H1 (cell line): ENCODE results near the gene TNS3. TPM values are rescaled to one million over a fixed set of nuclear protein-coding genes. Genes with fewer than 3 reads are reported as not detected.

ENCODE experiments used
- CTCF ChIA-PET: fragments of 300-600 bp; sonication (Branson Sonifier 250); formaldehyde crosslinking; loops from one replicate; lab custom pipeline; 2021; ENCODE audit not compliant: partially characterized antibody; lab: Charles Lee
- POLR2A ChIA-PET: fragments of 300-600 bp; sonication (Branson Sonifier 250); formaldehyde crosslinking; loops from one replicate; lab custom pipeline; 2021; ENCODE audit warnings: inconsistent platforms; ENCODE audit not compliant: partially characterized antibody; lab: Charles Lee
- DNase-seq, 2 experiments: peaks; one replicate each; pipeline versions ENCODE4 v3.0.0 to v3.0.0-alpha.2; 2010 to 2022; ENCODE audit warnings: low spot score in 2 of 2, low read depth in 1 of 2, mixed read lengths in 1 of 2
- FAIRE-seq: peaks from 2 replicates; lab custom pipeline; 2011; peaks lifted over from hg19 to GRCh38; lab: Jason Lieb, UNC
- H2AFZ ChIP-seq: 2 replicates; pipeline ENCODE4 v1.8.1; 2012; ENCODE audit warnings: low read length, inconsistent platforms
- H2AK5ac ChIP-seq: 2 replicates; pipeline ENCODE4 v1.6.1; 2013; ENCODE audit warnings: low read depth, low read length
- H2BK120ac ChIP-seq: replicated peaks from 2 replicates; pipeline ENCODE3; 2013; ENCODE audit warnings: low read depth, low read length, inconsistent platforms
- H2BK12ac ChIP-seq: 2 replicates; pipeline ENCODE4 v1.6.1; 2013; ENCODE audit warnings: low read depth, low read length
- H2BK15ac ChIP-seq: 2 replicates; pipeline ENCODE4 v1.6.1; 2013; ENCODE audit warnings: low read length
- H2BK20ac ChIP-seq: 2 replicates; pipeline ENCODE4 v1.6.1; 2013; ENCODE audit warnings: low read length
- H2BK5ac ChIP-seq: 2 replicates; pipeline ENCODE4 v1.6.1; 2013; ENCODE audit warnings: low read depth, low read length
- H3K14ac ChIP-seq: 2 replicates; pipeline ENCODE4 v1.6.1; 2013; ENCODE audit warnings: inconsistent platforms; ENCODE audit not compliant: insufficient read length
- H3K18ac ChIP-seq: 2 replicates; pipeline ENCODE4 v1.6.1; 2013; ENCODE audit warnings: low read length; ENCODE audit errors: extremely low read depth
- H3K23ac ChIP-seq: 2 replicates; pipeline ENCODE4 v1.6.1; 2013; ENCODE audit warnings: inconsistent platforms; ENCODE audit not compliant: insufficient read length
- H3K23me2 ChIP-seq: 2 replicates; pipeline ENCODE4 v1.6.1; 2013; ENCODE audit warnings: low read depth, low read length
- H3K27ac ChIP-seq: 2 replicates; pipeline ENCODE4 v1.6.1; 2011; ENCODE audit warnings: low read depth, low read length, inconsistent platforms
- H3K27me3 ChIP-seq, 4 experiments: replicated peaks in 1 of 4; 1 replicate in 1 of 4; 2 replicates in 3 of 4; pipeline versions ENCODE4 v1.6.1 to v1.8.1; 2011 to 2013; ENCODE audit warnings: low read length in 3 of 4, mild to moderate bottlenecking in 3 of 4, inconsistent platforms in 2 of 4, mixed read lengths in 2 of 4, moderate library complexity in 1 of 4; ENCODE audit not compliant: control insufficient read depth in 3 of 4, insufficient read depth in 3 of 4; ENCODE audit errors: extremely low read depth in 1 of 4
- H3K36me3 ChIP-seq, 4 experiments: 2 replicates each; pipeline versions ENCODE4 v1.6.1 to v1.8.1; 2011 to 2013; ENCODE audit warnings: mild to moderate bottlenecking in 4 of 4, low read length in 3 of 4, moderate library complexity in 2 of 4, control low read depth in 1 of 4, inconsistent platforms in 1 of 4; ENCODE audit not compliant: insufficient read depth in 4 of 4, control insufficient read depth in 2 of 4
- H3K4ac ChIP-seq: replicated peaks from 2 replicates; pipeline ENCODE3; 2013; ENCODE audit warnings: low read length, low read depth, mixed read lengths, inconsistent platforms; ENCODE audit not compliant: insufficient read length
- H3K4me1 ChIP-seq, 4 experiments: replicated peaks in 1 of 4; 1 replicate in 1 of 4; 2 replicates in 3 of 4; pipeline versions ENCODE4 v1.6.1 to v1.8.1; 2011 to 2013; ENCODE audit warnings: low read length in 3 of 4, inconsistent platforms in 2 of 4, mixed read lengths in 1 of 4; ENCODE audit not compliant: insufficient read depth in 4 of 4, control insufficient read depth in 3 of 4
- H3K4me2 ChIP-seq, 2 experiments: 2 replicates each; pipeline versions ENCODE4 v1.6.1 to v1.8.1; 2011 to 2013; ENCODE audit warnings: low read depth in 2 of 2, low read length in 2 of 2, control low read depth in 1 of 2, inconsistent platforms in 1 of 2, mild to moderate bottlenecking in 1 of 2; ENCODE audit not compliant: insufficient read depth in 1 of 2
- H3K4me3 ChIP-seq, 4 experiments: fragments of 200-600, 300-600 bp in 1 of 4; sonication (generic), shearing (Covaris generic), sonication (Bioruptor Twin) in 1 of 4; 2 replicates each; pipeline versions ENCODE4 v1.5.1 to v1.8.1; 2011 to 2016; ENCODE audit warnings: low read length in 4 of 4, low read depth in 3 of 4, control low read depth in 2 of 4, inconsistent platforms in 2 of 4, mild to moderate bottlenecking in 2 of 4, mixed read lengths in 1 of 4, moderate library complexity in 1 of 4; ENCODE audit not compliant: insufficient read depth in 2 of 4; ENCODE audit errors: extremely low read depth in 1 of 4
- H3K56ac ChIP-seq: replicated peaks from 2 replicates; pipeline ENCODE3; 2013; ENCODE audit warnings: low read depth, mild to moderate bottlenecking, mixed read lengths, low read length, inconsistent platforms; ENCODE audit not compliant: insufficient read length
- H3K79me1 ChIP-seq: 2 replicates; pipeline ENCODE4 v1.6.1; 2013; ENCODE audit warnings: low read depth, low read length, control low read depth
- H3K79me2 ChIP-seq, 2 experiments: 2 replicates each; pipeline versions ENCODE4 v1.6.1 to v1.8.1; 2012 to 2013; ENCODE audit warnings: low read length in 2 of 2, mild to moderate bottlenecking in 2 of 2, inconsistent platforms in 1 of 2; ENCODE audit not compliant: insufficient read depth in 2 of 2, control insufficient read depth in 1 of 2
- H3K9ac ChIP-seq, 4 experiments: replicated peaks in 1 of 4; 1 replicate in 1 of 4; 2 replicates in 3 of 4; pipeline versions ENCODE4 v1.6.1 to v1.8.1; 2011 to 2013; ENCODE audit warnings: low read depth in 3 of 4, low read length in 3 of 4, control low read depth in 2 of 4, mild to moderate bottlenecking in 2 of 4, moderate library complexity in 2 of 4, inconsistent platforms in 1 of 4; ENCODE audit errors: extremely low read depth in 1 of 4
- H3K9me3 ChIP-seq, 2 experiments: 2 replicates each; pipeline versions ENCODE4 v1.6.1 to v1.8.1; 2012 to 2013; ENCODE audit warnings: mild to moderate bottlenecking in 2 of 2, moderate library complexity in 2 of 2, control low read depth in 1 of 2, inconsistent platforms in 1 of 2, low read depth in 1 of 2, low read length in 1 of 2, mixed read lengths in 1 of 2; ENCODE audit not compliant: insufficient read depth in 2 of 2
- H4K20me1 ChIP-seq, 2 experiments: replicated peaks in 1 of 2; 2 replicates each; pipeline versions ENCODE3 to v1.8.1; 2011 to 2013; ENCODE audit warnings: inconsistent platforms in 2 of 2, low read length in 2 of 2, mild to moderate bottlenecking in 1 of 2; ENCODE audit not compliant: insufficient read depth in 2 of 2, control insufficient read depth in 1 of 2
- H4K5ac ChIP-seq: 2 replicates; pipeline ENCODE4 v1.6.1; 2013; ENCODE audit warnings: low read length, low read depth, mixed read lengths, inconsistent platforms; ENCODE audit not compliant: insufficient read length
- H4K8ac ChIP-seq: 2 replicates; pipeline ENCODE4 v1.8.0; 2013; ENCODE audit warnings: mild to moderate bottlenecking, moderate library complexity, low read length, inconsistent platforms; ENCODE audit not compliant: insufficient read depth; ENCODE audit errors: extremely low read depth
- H4K91ac ChIP-seq: replicated peaks from 2 replicates; pipeline ENCODE3; 2013; ENCODE audit warnings: low read length, mixed read lengths, inconsistent platforms; ENCODE audit not compliant: insufficient read length
- ASH2L ChIP-seq: fragments of 200-600, 300-600 bp; sonication (generic); IDR thresholded peaks from one replicate; pipeline ENCODE4 v1.7.1; 2017; ENCODE audit warnings: low read length
- CREB1 ChIP-seq: IDR thresholded peaks from 2 replicates; pipeline ENCODE4 v1.6.1; 2012; ENCODE audit warnings: inconsistent platforms
- NRF1 ChIP-seq: IDR thresholded peaks from 2 replicates; pipeline ENCODE4 v1.6.1; 2011; ENCODE audit warnings: mild to moderate bottlenecking, low read depth, low read length, improper control_type of control experiment
- RBBP5 ChIP-seq: IDR thresholded peaks from 2 replicates; pipeline ENCODE4 v1.7.1; 2012; ENCODE audit warnings: low read depth, mild to moderate bottlenecking, inconsistent platforms, low read length, moderate library complexity, borderline replicate concordance
- SIX5 ChIP-seq: IDR thresholded peaks from 2 replicates; pipeline ENCODE4 v1.6.1; 2011; ENCODE audit warnings: mild to moderate bottlenecking, low read depth, low read length
- SP4 ChIP-seq: IDR thresholded peaks from 2 replicates; pipeline ENCODE4 v1.6.1; 2012; ENCODE audit warnings: low read length, inconsistent platforms
- TAF7 ChIP-seq: optimal IDR thresholded peaks from 2 replicates; pipeline ENCODE3; 2011; ENCODE audit warnings: low read depth, mild to moderate bottlenecking, inconsistent platforms, low read length, moderate library complexity, borderline replicate concordance
- TCF12 ChIP-seq: IDR thresholded peaks from 2 replicates; pipeline ENCODE4 v1.6.1; 2011; ENCODE audit warnings: low read depth, mild to moderate bottlenecking, low read length
- WGBS, 2 experiments: shearing (Covaris generic) in 1 of 2; methylation state at CpG; one replicate each; pipeline versions ENCODE4 v1.1.6 to v1.1.7; 2013 to 2015; ENCODE audit warnings: low lambda C conversion rate in 2 of 2, mixed read lengths in 2 of 2, inconsistent platforms in 1 of 2, low coverage in 1 of 2, missing lambda C conversion rate in 1 of 2; ENCODE audit not compliant: insufficient replicate concordance in 2 of 2, insufficient coverage in 1 of 2, insufficient read length in 1 of 2; ENCODE audit errors: extremely low coverage in 1 of 2, missing lambda C conversion rate in 1 of 2; 5-methylcytosine and 5-hydroxymethylcytosine counted together
- polyA plus RNA-seq, 7 experiments: library from polyadenylated mRNA; depleted of rRNA in 3 of 7; stranded (reverse) in 5 of 7; unstranded in 2 of 7; fragments of >200 nt in 5 of 7; fragments of 200-250 nt in 2 of 7; gene quantifications; 1 replicate in 5 of 7; 2 replicates in 1 of 7; 4 replicates in 1 of 7; pipeline versions ENCODE4 v1.2.1 to v1.2.3, GENCODE V29; 2011 to 2013; ENCODE audit warnings: missing spikeins in 2 of 7, mixed read lengths in 2 of 7
- total RNA-seq: library from RNA; stranded (reverse); fragmentation: NEBNext Ultra II Directional; extraction: Animal tissue kit (Norgen Biotek cat#: 25700); gene quantifications from 2 replicates; pipeline ENCODE4 v1.2.1, GENCODE V29; 2021

TNS3 gene
- total and polyA plus RNA-seq, 2 of the 8 experiments (the other 6 are each of a cell fraction or from before 2014, with no cell fraction given), result 11.9 to 24.2 TPM

- Histone ChIP-seq H2BK120ac (no peak overlapping the region), H3K79me2 (peaks cover 0 to 25% of the 10 kb centered on the region in 2 experiments; a peak in 2 of 4 replicates), H3K4me2 (no peak overlapping the region), H3K79me1 (peaks cover 10% of the 10 kb centered on the region), H3K23me2 (no peaks in the 10 kb centered on the region), H3K18ac (no peak overlapping the region), H2AK5ac (no peak overlapping the region), H3K27ac (no peak overlapping the region), H3K36me3 (no peaks in the 10 kb centered on the region), H3K4me3 (no peak overlapping the region), H2BK15ac (no peak overlapping the region), H3K9me3 (no peaks in the 10 kb centered on the region), H3K14ac (no peak overlapping the region), H3K4me1 (peaks cover 0 to 13% (median 2%) of the 10 kb centered on the region in 4 experiments; a peak in 5 of 7 replicates), H3K9ac (no peak overlapping the region), H3K4ac (no peak overlapping the region), H2BK12ac (no peak overlapping the region), H4K5ac (no peak overlapping the region), H2BK20ac (no peak overlapping the region), H3K23ac (no peak overlapping the region), H3K27me3 (no peaks in the 10 kb centered on the region), H3K56ac (no peak overlapping the region), H2AFZ (no peak overlapping the region), H2BK5ac (no peak overlapping the region), H4K20me1 (peaks cover 3% of the 10 kb centered on the region in 2 experiments), H4K8ac (no peak overlapping the region), H4K91ac (no peak overlapping the region)
- FAIRE-seq (no peak), DNase-seq (no peak)
- ChIA-PET POLR2A (interaction anchor here (0.9 kb wide), 2 partner anchors 10 to 14 kb away, joined by 3 to 4 read pairs; no protein-coding TSS in a partner anchor), CTCF (interaction anchor here (0.6 to 2.7 kb wide), 4 partner anchors 13 to 252 kb away, joined by 3 to 6 read pairs (median 3); no protein-coding TSS in a partner anchor)
- 82% methylated on average over 19 of the region's 19 CpGs; no CpG with 5 or more reads in 1 of the 2 experiments for WGBS, 2 experiments
- TF ChIP-seq NRF1 (no peak), TCF12 (no peak), RBBP5 (no peak), SIX5 (no peak), SP4 (no peak), ASH2L (no peak), CREB1 (no peak), TAF7 (no peak)
Measured at GRCh38 chr7:47557694-47558670, 23.9 kb downstream of the TNS3 start.
